ENCODE results near the gene NOP58.

GRCh38 chr2:202261531-202261930 lies 4.0 kb upstream of the NOP58 start:
- no peak for TF ChIP-seq CTCF (IDR thresholded peaks at IDR 0.05)
- TF ChIP-seq POLR2A (IDR thresholded peaks at IDR 0.05; ENCODE audit: low read length): no peak
- no peak for TF ChIP-seq RFX5 (IDR thresholded peaks at IDR 0.05)
- TF ChIP-seq JUN (IDR thresholded peaks at IDR 0.05): no peak
- TF ChIP-seq HOXA7 (CRISPR knock-in tag; IDR thresholded peaks at IDR 0.05): no peak
- no peak for TF ChIP-seq PBX3 (IDR thresholded peaks at IDR 0.05)

All from A549 (cell line).